Activated CD8-positive, alpha-beta T cell treated with anti-CD3 and anti-CD28 coated beads, Interleukin-2, amount 10 ng/mL, durations not matched to agents 7 days and 5 days (primary cell): Measurements from ENCODE around the gene AK3. TPM values are rescaled to one million over a fixed set of nuclear protein-coding genes. Genes with fewer than 3 reads are reported as not detected.

Experiments used
- total RNA-seq, 2 experiments: library from RNA; stranded (reverse); gene quantifications; one replicate each; pipeline ENCODE4 v1.2.3, GENCODE V29; 2021

The AK3 gene
- total RNA-seq, 2 experiments from 2014 or later = 34.8 to 35.4 TPM

Other genes with a start within 250 kb of the AK3 start
- gene PLPP6, start 78.9 kb downstream of the AK3 start, total RNA-seq = 1 to 10 TPM; 5.2 to 6.0 TPM
- under 1 TPM; 0.29 to 0.76 TPM for gene SPATA6L, start 74.7 kb downstream of the AK3 start, total RNA-seq
- gene CDC37L1, start 61.6 kb downstream of the AK3 start, total RNA-seq = 1 to 10 TPM; 8.0 to 8.9 TPM
- 10 to 100 TPM; 16.8 TPM for gene RCL1, start 51.7 kb upstream of the AK3 start, total RNA-seq
- gene JAK2, start 244.1 kb upstream of the AK3 start, total RNA-seq = 10 to 100 TPM; 25.7 to 27.2 TPM